H1 (cell line): ENCODE results near the gene GNG4. TPM values are rescaled to one million over a fixed set of nuclear protein-coding genes. Genes with fewer than 3 reads are reported as not detected.

Source experiments
- ASH2L ChIP-seq: fragments of 200-600, 300-600 bp; sonication (generic); IDR thresholded peaks from one replicate; pipeline ENCODE4 v1.7.1; 2017; ENCODE audit warnings: low read length
- ATF2 ChIP-seq: IDR thresholded peaks from 2 replicates; pipeline ENCODE4 v1.6.1; 2012; ENCODE audit warnings: low read length, inconsistent platforms
- BCL11A ChIP-seq, 2 experiments: IDR thresholded peaks; one replicate each; pipeline ENCODE4 v1.6.1; 2011; ENCODE audit warnings: low read depth in 2 of 2, low read length in 2 of 2, mild to moderate bottlenecking in 2 of 2
- CHD7 ChIP-seq: fragments of 300-600 bp; sonication (generic); IDR thresholded peaks from 2 replicates; pipeline ENCODE4 v1.7.1; 2012; ENCODE audit warnings: low read length, moderate library complexity, mild to moderate bottlenecking, inconsistent platforms; ENCODE audit not compliant: insufficient replicate concordance
- EGR1 ChIP-seq: IDR thresholded peaks from 2 replicates; pipeline ENCODE4 v1.6.1; 2011; ENCODE audit warnings: low read depth, low read length, borderline replicate concordance
- JUND ChIP-seq: IDR thresholded peaks from 2 replicates; pipeline ENCODE4 v1.6.1; 2011; ENCODE audit warnings: mild to moderate bottlenecking, improper control_type of control experiment, low read length
- POLR2A ChIP-seq, 2 experiments: IDR thresholded peaks; 1 replicate in 1 of 2; 2 replicates in 1 of 2; pipeline ENCODE4 v1.6.1; 2011; ENCODE audit warnings: low read depth in 2 of 2, low read length in 2 of 2, mild to moderate bottlenecking in 2 of 2; ENCODE audit errors: control extremely low read depth in 1 of 2
- POLR2AphosphoS5 ChIP-seq: IDR thresholded peaks from 2 replicates; pipeline ENCODE4 v1.6.1; 2011; ENCODE audit warnings: low read depth, low read length
- RBBP5 ChIP-seq: IDR thresholded peaks from 2 replicates; pipeline ENCODE4 v1.7.1; 2012; ENCODE audit warnings: low read depth, mild to moderate bottlenecking, inconsistent platforms, low read length, moderate library complexity, borderline replicate concordance
- SP2 ChIP-seq: IDR thresholded peaks from 2 replicates; pipeline ENCODE4 v1.6.1; 2012; ENCODE audit warnings: mild to moderate bottlenecking, low read length, inconsistent platforms
- TAF7 ChIP-seq: optimal IDR thresholded peaks from 2 replicates; pipeline ENCODE3; 2011; ENCODE audit warnings: low read depth, mild to moderate bottlenecking, inconsistent platforms, low read length, moderate library complexity, borderline replicate concordance
- YY1 ChIP-seq: IDR thresholded peaks from 2 replicates; pipeline ENCODE4 v1.6.1; 2011; ENCODE audit warnings: low read depth, mild to moderate bottlenecking, low read length
- polyA plus RNA-seq, 7 experiments: library from polyadenylated mRNA; depleted of rRNA in 3 of 7; stranded (reverse) in 5 of 7; unstranded in 2 of 7; fragments of >200 nt in 5 of 7; fragments of 200-250 nt in 2 of 7; gene quantifications; 1 replicate in 5 of 7; 2 replicates in 1 of 7; 4 replicates in 1 of 7; pipeline versions ENCODE4 v1.2.1 to v1.2.3, GENCODE V29; 2011 to 2013; ENCODE audit warnings: missing spikeins in 2 of 7, mixed read lengths in 2 of 7
- total RNA-seq: library from RNA; stranded (reverse); fragmentation: NEBNext Ultra II Directional; extraction: Animal tissue kit (Norgen Biotek cat#: 25700); gene quantifications from 2 replicates; pipeline ENCODE4 v1.2.1, GENCODE V29; 2021

GNG4 gene
- total and polyA plus RNA-seq, 2 of the 8 experiments (the other 6 are each of a cell fraction or from before 2014, with no cell fraction given): 95.5 to 96.8 TPM

GRCh38 chr1:235504122-235504493, 145.5 kb downstream of the GNG4 start, which contains the start of gene B3GALNT2 (continued):
- TF ChIP-seq SP2: no peak
- peak; percentile 42 for TF ChIP-seq ASH2L
- peak; percentile 90 for TF ChIP-seq POLR2AphosphoS5
- peak; percentile 84 for TF ChIP-seq POLR2A (IDR thresholded peaks at IDR 0.05; ENCODE audit: control extremely low read depth in 1 of 2, low read depth in 2 of 2, low read length in 2 of 2)
- TF ChIP-seq EGR1: no peak
- TF ChIP-seq YY1: no peak
- TF ChIP-seq CHD7: no peak
- no peak for TF ChIP-seq RBBP5
- no peak for TF ChIP-seq JUND
- no peak for TF ChIP-seq TAF7
- TF ChIP-seq BCL11A (IDR thresholded peaks at IDR 0.05; ENCODE audit: low read depth in 2 of 2, low read length in 2 of 2): no peak
- TF ChIP-seq ATF2: no peak
